Measurements from ENCODE around the gene NCR2. TPM values are rescaled to one million over a fixed set of nuclear protein-coding genes. Genes with fewer than 3 reads are reported as not detected.
"Not testable (repeated sequence)": the region's sequence is repeated elsewhere in the genome, so short reads cannot be mapped to it uniquely, and the experiment has no call there.

Gene NCR2
- not detected in 2 replicates for total RNA-seq

DNA sequence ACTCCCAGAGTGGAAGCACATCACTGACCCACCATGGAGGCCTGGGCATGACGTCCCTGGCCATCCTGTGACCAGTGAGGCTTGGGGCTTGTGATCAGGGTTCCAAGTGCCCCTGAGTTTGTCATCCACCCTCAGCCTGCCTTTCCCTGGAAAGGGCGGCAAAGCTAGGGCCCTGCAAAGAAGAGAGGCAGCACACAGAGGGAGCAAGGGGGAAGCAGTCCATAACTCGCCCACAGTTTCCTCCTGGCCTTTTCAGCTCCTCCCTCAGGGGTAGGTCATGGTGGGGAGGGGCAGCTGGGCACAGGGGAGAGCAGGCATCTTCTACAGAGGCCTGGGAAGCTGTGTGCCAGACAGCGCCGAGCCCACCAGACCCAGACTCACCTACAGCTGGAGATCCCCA, at the start of gene NCR2:
TSS of gene NCR2 (plus strand) at position 313 of the 400 bp plus-strand sequence. CDS start 269 bp downstream, outside the sequence.
- intact Hi-C loops (cut with micrococcal nuclease) = no loop called here
- no peak within 1 kb of the TSS for H3K4me3 Mint-ChIP-seq
- DNase-seq = peak; percentile 53
- H3K27me3 Mint-ChIP-seq = peaks cover 6% of the 10 kb centered on the region
- H3K9me3 Mint-ChIP-seq = no peaks in the 10 kb centered on the region
- H3K4me1 Mint-ChIP-seq = peaks cover 24% of the 10 kb centered on the region
- peak within 1 kb of the TSS; percentile 30 for H3K27ac Mint-ChIP-seq
- no peaks in the 10 kb centered on the region for H3K36me3 Mint-ChIP-seq (ENCODE audit: low read depth)

GRCh38 chr6:41286544-41287346, 48.7 kb upstream of the NCR2 start, which contains the start of gene TREM1:
Gene TREM1 (minus strand): TSS chr6:41286682. CDS start chr6:41286655, 27 bp downstream.
- Mint-ChIP-seq H3K27ac (no peak within 1 kb of the TSS), H3K27me3 (peaks cover 5% of the 10 kb centered on the region), H3K9me3 (no peaks in the 10 kb centered on the region), H3K4me3 (no peak within 1 kb of the TSS), H3K4me1 (peaks cover 3% of the 10 kb centered on the region), H3K36me3 (ENCODE audit: low read depth) (no peaks in the 10 kb centered on the region)
- no peak for DNase-seq
- intact Hi-C loops (cut with micrococcal nuclease) = no loop called here

DNA sequence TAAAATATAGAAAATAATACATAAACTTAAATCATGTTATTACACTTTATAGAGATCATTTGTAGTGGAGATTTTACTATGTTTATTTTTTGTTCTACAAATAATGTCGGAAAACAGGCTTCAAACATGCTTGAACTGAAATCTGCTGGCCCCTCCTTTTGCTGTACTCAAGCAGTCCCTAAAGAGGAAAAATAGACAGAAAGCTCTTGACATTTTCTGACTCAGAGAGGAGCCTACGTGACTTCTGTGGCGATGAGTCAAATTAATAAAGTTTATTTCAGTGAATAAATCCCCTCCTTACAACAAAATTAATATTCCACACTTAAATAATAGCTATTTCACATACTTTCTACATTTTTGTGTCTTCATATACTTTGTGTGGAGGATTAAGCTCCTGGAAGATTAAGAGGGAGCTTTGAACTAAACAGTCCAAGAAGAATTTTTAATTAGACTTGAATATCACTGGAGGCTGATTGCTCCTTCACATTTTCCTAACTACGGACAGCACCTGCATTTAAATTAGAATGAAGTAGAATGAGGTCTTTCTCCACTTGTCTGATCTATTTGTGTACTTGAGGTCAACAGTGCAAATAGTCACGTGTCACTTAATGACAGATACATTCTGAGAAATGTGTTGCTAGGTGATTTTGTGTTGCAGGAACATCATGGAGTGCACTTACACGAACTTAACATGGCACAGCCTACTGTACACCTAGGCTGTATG, 47.2 kb upstream of the NCR2 start:
- Mint-ChIP-seq H3K4me3 (no peak overlapping the region), H3K27me3 (peaks cover 5% of the 10 kb centered on the region), H3K9me3 (peaks cover 3% of the 10 kb centered on the region), H3K4me1 (peaks cover 3% of the 10 kb centered on the region), H3K27ac (no peak overlapping the region), H3K36me3 (ENCODE audit: low read depth) (no peaks in the 10 kb centered on the region)
- intact Hi-C loops (cut with micrococcal nuclease) = no loop called here
- no peak for DNase-seq

GRCh38 chr6:41288754-41289129, 46.7 kb upstream of the NCR2 start:
- DNase-seq = no peak
- H3K9me3 Mint-ChIP-seq = peaks cover 3% of the 10 kb centered on the region
- no peak overlapping the region for H3K27ac Mint-ChIP-seq
- no peak overlapping the region for H3K4me3 Mint-ChIP-seq
- intact Hi-C loops (cut with micrococcal nuclease) = no loop called here
- H3K36me3 Mint-ChIP-seq (ENCODE audit: low read depth) = no peaks in the 10 kb centered on the region
- peaks cover 5% of the 10 kb centered on the region for H3K27me3 Mint-ChIP-seq
- H3K4me1 Mint-ChIP-seq = peaks cover 3% of the 10 kb centered on the region

- peaks cover 5% of the 10 kb centered on the region for H3K27me3 Mint-ChIP-seq
- no peak overlapping the region for H3K27ac Mint-ChIP-seq
- intact Hi-C loops (cut with micrococcal nuclease) = no loop called here
- DNase-seq = no peak
- H3K36me3 Mint-ChIP-seq (ENCODE audit: low read depth) = no peaks in the 10 kb centered on the region
- peaks cover 3% of the 10 kb centered on the region for H3K9me3 Mint-ChIP-seq
- H3K4me3 Mint-ChIP-seq = no peak overlapping the region
- H3K4me1 Mint-ChIP-seq = peaks cover 3% of the 10 kb centered on the region
Observed at GRCh38 chr6:41289815-41290214, 45.6 kb upstream of the NCR2 start.

- H3K36me3 Mint-ChIP-seq (ENCODE audit: low read depth) = no peaks in the 10 kb centered on the region
- no peak overlapping the region for H3K27ac Mint-ChIP-seq
- H3K9me3 Mint-ChIP-seq = peaks cover 12% of the 10 kb centered on the region
- H3K4me1 Mint-ChIP-seq = peaks cover 2% of the 10 kb centered on the region
- H3K4me3 Mint-ChIP-seq = no peak overlapping the region
- intact Hi-C loops (cut with micrococcal nuclease) = no loop called here
- DNase-seq = no peak
- H3K27me3 Mint-ChIP-seq = peaks cover 6% of the 10 kb centered on the region
Observed at GRCh38 chr6:41291717-41292116, 43.7 kb upstream of the NCR2 start.

GRCh38 chr6:41294214-41294872, 41.1 kb upstream of the NCR2 start:
- Mint-ChIP-seq H3K27ac (no peak overlapping the region), H3K4me1 (peaks cover 22% of the 10 kb centered on the region)
- no peak for DNase-seq

DNA sequence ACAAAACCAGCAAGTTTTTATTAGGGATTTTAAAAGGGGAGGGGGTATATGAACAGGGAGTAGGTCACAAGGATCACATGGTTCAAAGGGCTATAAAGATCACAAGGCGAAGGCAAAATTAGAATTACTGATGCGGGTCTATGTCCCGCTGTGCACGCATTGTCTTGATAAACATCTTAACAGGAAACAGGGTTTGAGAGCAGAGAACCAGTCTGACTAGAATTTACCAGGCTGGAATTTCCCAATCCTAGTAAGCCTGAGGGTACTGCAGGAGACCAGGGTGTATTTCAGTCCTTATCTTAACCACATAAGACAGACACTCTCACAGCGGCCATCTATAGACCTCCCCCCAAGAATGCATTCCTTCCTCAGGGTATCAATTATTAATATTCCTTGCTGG, 38.2 kb upstream of the NCR2 start:
- DNase-seq; H3K4me3 Mint-ChIP-seq; H3K27me3 Mint-ChIP-seq; intact Hi-C loops (cut with micrococcal nuclease); H3K27ac Mint-ChIP-seq; H3K36me3 Mint-ChIP-seq (ENCODE audit: low read depth): not testable (repeated sequence)
- H3K4me1 Mint-ChIP-seq = peaks cover 32% of the 10 kb centered on the region
- peaks cover 22% of the 10 kb centered on the region for H3K9me3 Mint-ChIP-seq

More at GRCh38 chr6:41294214-41294872, 41.1 kb upstream of the NCR2 start:
- H3K36me3 Mint-ChIP-seq (ENCODE audit: low read depth) = peaks cover 6% of the 10 kb centered on the region
- peaks cover 16% of the 10 kb centered on the region for H3K9me3 Mint-ChIP-seq
- intact Hi-C loops (cut with micrococcal nuclease) = no loop called here
- no peak overlapping the region for H3K4me3 Mint-ChIP-seq
- peaks cover 6% of the 10 kb centered on the region for H3K27me3 Mint-ChIP-seq

- H3K4me3 Mint-ChIP-seq = peak overlapping the region; percentile 53
- H3K27ac Mint-ChIP-seq = peak overlapping the region; percentile 66
- peak; percentile 74 for DNase-seq
- intact Hi-C loops (cut with micrococcal nuclease) = loop anchor here (2.0 kb wide), 1 partner anchor 20 kb away; no protein-coding TSS in a partner anchor
- peaks cover 25% of the 10 kb centered on the region for H3K9me3 Mint-ChIP-seq
- peaks cover 37% of the 10 kb centered on the region for H3K4me1 Mint-ChIP-seq
- H3K36me3 Mint-ChIP-seq (ENCODE audit: low read depth) = peaks cover 13% of the 10 kb centered on the region
- H3K27me3 Mint-ChIP-seq = peaks cover 14% of the 10 kb centered on the region
Observed at GRCh38 chr6:41298785-41299502, 36.5 kb upstream of the NCR2 start.

DNA sequence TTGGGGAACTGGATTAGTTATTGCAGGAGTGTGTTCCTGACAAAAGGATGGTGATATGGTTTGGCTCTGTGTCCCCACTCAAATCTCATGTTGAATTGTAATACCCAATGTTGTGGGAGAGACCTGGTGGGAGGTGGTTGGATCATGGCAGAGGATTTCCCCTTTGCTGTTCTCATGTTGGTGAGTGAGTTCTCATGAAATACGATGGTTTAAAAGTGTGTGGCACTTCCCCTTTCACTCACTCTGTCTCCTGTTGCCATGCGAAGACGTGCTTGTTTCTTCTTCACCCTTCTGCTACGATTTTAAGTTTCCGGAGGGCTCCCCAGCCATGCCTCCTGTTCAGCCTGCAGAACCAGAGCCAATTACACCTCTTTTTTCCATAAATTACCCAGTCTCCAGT, 32.8 kb upstream of the NCR2 start:
- H3K27ac Mint-ChIP-seq = no peak overlapping the region
- H3K9me3 Mint-ChIP-seq = peaks cover 16% of the 10 kb centered on the region
- H3K4me1 Mint-ChIP-seq = peaks cover 29% of the 10 kb centered on the region
- H3K36me3 Mint-ChIP-seq (ENCODE audit: low read depth) = peaks cover 10% of the 10 kb centered on the region
- H3K27me3 Mint-ChIP-seq = peaks cover 23% of the 10 kb centered on the region
- peak; percentile 51 for DNase-seq
- intact Hi-C loops (cut with micrococcal nuclease) = no loop called here
- no peak overlapping the region for H3K4me3 Mint-ChIP-seq

GRCh38 chr6:41306187-41306854, 29.1 kb upstream of the NCR2 start:
- intact Hi-C loops (cut with micrococcal nuclease) = loop anchor here (1.0 kb wide), 1 partner anchor 13 kb away; no protein-coding TSS in a partner anchor
- DNase-seq = peak; percentile 84
- H3K4me3 Mint-ChIP-seq = no peak overlapping the region
- peaks cover 30% of the 10 kb centered on the region for H3K27me3 Mint-ChIP-seq
- peaks cover 6% of the 10 kb centered on the region for H3K9me3 Mint-ChIP-seq
- H3K36me3 Mint-ChIP-seq (ENCODE audit: low read depth) = peaks cover 4% of the 10 kb centered on the region
- peaks cover 5% of the 10 kb centered on the region for H3K4me1 Mint-ChIP-seq
- no peak overlapping the region for H3K27ac Mint-ChIP-seq

- Mint-ChIP-seq H3K27ac (no peak overlapping the region), H3K4me1 (peaks cover 18% of the 10 kb centered on the region), H3K36me3 (ENCODE audit: low read depth) (no peaks in the 10 kb centered on the region), H3K27me3 (peaks cover 49% of the 10 kb centered on the region), H3K9me3 (no peaks in the 10 kb centered on the region), H3K4me3 (no peak overlapping the region)
- DNase-seq = no peak
- intact Hi-C loops (cut with micrococcal nuclease) = loop anchor here (5.0 kb wide), 2 partner anchors 113 to 223 kb away; partner anchors contain the start of gene TREML2
Observed at GRCh38 chr6:41315203-41315602, 20.2 kb upstream of the NCR2 start.

All from activated CD4-positive, alpha-beta T cell treated with anti-CD3 and anti-CD28 coated beads, Interleukin-2, amount 10 ng/mL, durations not matched to agents 24 days and 14 days (primary cell).